Bronchial epithelial cell (primary cell): ENCODE data around the gene MCTP2. TPM values are rescaled to one million over a fixed set of nuclear protein-coding genes. Genes with fewer than 3 reads are reported as not detected.

Source experiments
- DNase-seq: peaks from one replicate; pipeline ENCODE4 v3.0.0-alpha.2; 2010; ENCODE audit warnings: low read depth
- FAIRE-seq: peaks from 2 replicates; lab custom pipeline; 2011; peaks lifted over from hg19 to GRCh38; lab: Jason Lieb, UNC
- H3K27me3 ChIP-seq: 2 replicates; pipeline ENCODE4 v1.5.1; 2011; ENCODE audit warnings: low read length; ENCODE audit not compliant: control insufficient read depth, insufficient read depth
- H3K36me3 ChIP-seq: 2 replicates; pipeline ENCODE4 v1.5.1; 2011; ENCODE audit warnings: low read length; ENCODE audit not compliant: control insufficient read depth, insufficient read depth
- H3K4me3 ChIP-seq: 2 replicates; pipeline ENCODE4 v1.5.1; 2011; ENCODE audit warnings: mild to moderate bottlenecking, low read depth, low read length, control low read depth
- total RNA-seq: library from RNA; depleted of rRNA; stranded (reverse); fragments of >200 nt; gene quantifications from 2 replicates; pipeline ENCODE4 v1.2.1, GENCODE V29; 2014
- TF ChIP-seq, protein P1 (sequence below): IDR thresholded peaks from 2 replicates; pipeline ENCODE4 v1.5.1; 2011; ENCODE audit warnings: mild to moderate bottlenecking, moderate library complexity, low read length, control low read depth, inconsistent platforms; ENCODE audit not compliant: insufficient read depth, severe bottlenecking

MCTP2 gene
- total RNA-seq, 1 donor from 2014 or later, result 20.0 TPM

DNA sequence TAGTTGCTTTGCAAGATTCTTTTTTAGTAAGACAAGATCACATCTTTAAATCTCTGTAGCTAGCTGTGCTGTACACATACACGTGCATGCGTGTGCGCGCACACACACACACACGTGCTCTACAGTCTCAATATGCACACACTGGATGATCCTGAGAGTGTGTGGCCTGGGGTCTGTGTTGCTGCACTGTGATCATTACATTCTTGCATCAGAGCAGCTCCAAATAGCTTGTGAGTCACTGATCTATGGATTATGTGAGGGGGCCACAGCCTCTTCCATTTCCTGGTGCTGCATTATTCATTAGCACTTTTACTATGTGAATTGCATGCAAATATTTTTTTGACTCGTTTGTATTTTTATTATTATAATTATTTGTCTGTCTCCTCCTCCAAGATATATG lies 34.6 kb downstream of the MCTP2 start:
- no peaks in the 10 kb centered on the region for H3K36me3 ChIP-seq
- TF ChIP-seq, protein P1, sequence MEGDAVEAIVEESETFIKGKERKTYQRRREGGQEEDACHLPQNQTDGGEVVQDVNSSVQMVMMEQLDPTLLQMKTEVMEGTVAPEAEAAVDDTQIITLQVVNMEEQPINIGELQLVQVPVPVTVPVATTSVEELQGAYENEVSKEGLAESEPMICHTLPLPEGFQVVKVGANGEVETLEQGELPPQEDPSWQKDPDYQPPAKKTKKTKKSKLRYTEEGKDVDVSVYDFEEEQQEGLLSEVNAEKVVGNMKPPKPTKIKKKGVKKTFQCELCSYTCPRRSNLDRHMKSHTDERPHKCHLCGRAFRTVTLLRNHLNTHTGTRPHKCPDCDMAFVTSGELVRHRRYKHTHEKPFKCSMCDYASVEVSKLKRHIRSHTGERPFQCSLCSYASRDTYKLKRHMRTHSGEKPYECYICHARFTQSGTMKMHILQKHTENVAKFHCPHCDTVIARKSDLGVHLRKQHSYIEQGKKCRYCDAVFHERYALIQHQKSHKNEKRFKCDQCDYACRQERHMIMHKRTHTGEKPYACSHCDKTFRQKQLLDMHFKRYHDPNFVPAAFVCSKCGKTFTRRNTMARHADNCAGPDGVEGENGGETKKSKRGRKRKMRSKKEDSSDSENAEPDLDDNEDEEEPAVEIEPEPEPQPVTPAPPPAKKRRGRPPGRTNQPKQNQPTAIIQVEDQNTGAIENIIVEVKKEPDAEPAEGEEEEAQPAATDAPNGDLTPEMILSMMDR, result no peak
- FAIRE-seq (no peak), DNase-seq (peak; percentile 50)
- H3K4me3 ChIP-seq, result no peak overlapping the region
- H3K27me3 ChIP-seq, result no peaks in the 10 kb centered on the region

DNA sequence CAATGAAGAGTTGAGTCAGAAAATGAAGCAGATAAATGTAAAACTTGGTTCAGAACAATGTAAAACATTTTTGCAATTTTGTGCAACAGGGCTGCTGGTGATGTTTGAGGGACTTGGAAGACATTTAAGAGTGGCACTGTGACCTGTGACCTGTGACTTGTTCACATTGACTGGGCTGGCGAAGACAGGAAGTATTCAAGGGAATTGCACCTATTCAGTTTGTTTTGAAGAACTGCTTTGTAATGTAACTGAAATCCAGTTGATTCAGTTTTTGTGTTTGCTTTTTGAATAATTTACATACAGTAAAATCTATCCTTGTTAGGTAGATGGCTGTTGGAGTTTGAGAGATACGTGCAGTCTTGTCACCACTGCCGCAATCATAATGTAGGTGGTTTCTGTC lies 35.4 kb downstream of the MCTP2 start:
- no peak for DNase-seq
- Histone ChIP-seq H3K36me3 (no peaks in the 10 kb centered on the region), H3K4me3 (no peak overlapping the region), H3K27me3 (no peaks in the 10 kb centered on the region)
- TF ChIP-seq, protein P1, result no peak
- FAIRE-seq, result no peak

DNA sequence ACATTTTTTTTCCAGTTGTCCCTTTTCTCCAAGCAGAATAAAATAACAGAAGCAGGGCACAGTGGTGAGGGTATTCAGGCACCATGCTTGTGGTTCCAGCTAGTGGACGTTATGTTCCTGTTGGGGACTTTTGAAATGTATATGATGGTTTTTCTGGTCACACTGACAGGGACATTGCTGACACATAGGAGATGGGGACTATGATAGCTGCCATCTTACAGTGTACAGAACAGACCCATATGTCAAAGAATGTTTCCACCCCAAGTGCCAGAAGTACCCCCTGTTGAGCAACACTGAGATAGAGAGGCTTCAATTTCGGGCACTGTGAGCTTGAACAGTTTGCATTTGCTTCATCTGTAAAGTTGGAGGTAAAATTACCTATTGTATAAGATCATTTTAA lies 38.6 kb downstream of the MCTP2 start:
- TF ChIP-seq, protein P1, result no peak
- FAIRE-seq, result no peak
- no peaks in the 10 kb centered on the region for H3K36me3 ChIP-seq

DNA sequence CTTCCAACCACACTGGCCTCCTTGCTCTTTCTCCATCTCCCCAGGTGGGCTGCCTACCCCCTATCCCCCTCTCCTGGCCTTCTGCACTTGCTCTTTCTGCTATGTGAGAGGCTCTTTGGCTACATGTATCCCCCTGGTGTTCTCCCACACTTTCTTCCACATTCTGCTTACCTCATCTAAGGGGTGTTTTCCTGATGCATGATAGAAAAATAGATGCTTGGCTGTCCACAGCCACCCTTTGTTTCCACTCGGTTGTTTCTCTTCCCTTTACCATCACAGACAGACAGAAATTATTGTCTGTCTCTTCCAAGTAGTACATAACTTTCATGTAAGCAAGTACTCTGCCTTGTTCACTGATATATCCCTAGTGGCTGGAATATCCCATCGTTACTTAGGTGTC lies 39.2 kb downstream of the MCTP2 start:
- no peak for DNase-seq
- Histone ChIP-seq H3K36me3 (no peaks in the 10 kb centered on the region), H3K4me3 (no peak overlapping the region), H3K27me3 (no peaks in the 10 kb centered on the region)
- TF ChIP-seq, protein P1, result no peak
- no peak for FAIRE-seq

More for the DNA sequence above, 38.6 kb downstream of the MCTP2 start:
- Histone ChIP-seq H3K4me3 (no peak overlapping the region), H3K27me3 (no peaks in the 10 kb centered on the region)
- no peak for DNase-seq

DNA sequence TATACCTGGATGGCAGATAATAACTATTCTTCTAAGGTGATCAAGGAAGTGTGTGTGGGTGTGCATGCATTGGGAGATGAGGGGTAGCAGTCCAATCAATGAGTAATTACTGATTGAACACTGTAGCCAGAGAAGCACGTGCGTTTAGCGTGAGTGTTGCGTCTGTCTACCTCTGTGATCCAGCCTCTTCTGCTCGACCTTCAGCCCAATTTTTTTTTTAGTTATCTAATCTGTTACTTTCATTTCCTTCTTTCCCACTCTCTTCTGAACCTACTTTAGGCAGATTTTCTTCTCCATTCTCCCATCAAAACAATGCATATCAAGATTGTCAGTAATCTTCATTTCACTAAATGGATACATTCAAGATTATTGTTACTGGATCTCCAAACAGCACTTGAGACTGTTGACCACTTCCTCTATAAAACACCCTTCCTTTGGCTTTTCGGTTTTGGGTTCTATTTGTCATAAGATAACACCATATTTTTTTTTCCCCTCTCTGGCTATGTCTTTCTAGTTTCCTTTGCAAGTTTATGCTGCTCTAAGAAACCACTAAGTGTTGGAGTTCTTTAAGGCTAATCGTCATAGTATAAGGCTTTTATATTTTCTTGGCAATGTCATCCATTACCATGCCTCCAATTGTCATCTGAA lies 41.0 kb downstream of the MCTP2 start:
- no peak for FAIRE-seq
- H3K36me3 ChIP-seq, result no peaks in the 10 kb centered on the region
- DNase-seq, result no peak
- TF ChIP-seq, protein P1, result no peak
- H3K27me3 ChIP-seq, result no peaks in the 10 kb centered on the region
- H3K4me3 ChIP-seq, result no peak overlapping the region

DNA sequence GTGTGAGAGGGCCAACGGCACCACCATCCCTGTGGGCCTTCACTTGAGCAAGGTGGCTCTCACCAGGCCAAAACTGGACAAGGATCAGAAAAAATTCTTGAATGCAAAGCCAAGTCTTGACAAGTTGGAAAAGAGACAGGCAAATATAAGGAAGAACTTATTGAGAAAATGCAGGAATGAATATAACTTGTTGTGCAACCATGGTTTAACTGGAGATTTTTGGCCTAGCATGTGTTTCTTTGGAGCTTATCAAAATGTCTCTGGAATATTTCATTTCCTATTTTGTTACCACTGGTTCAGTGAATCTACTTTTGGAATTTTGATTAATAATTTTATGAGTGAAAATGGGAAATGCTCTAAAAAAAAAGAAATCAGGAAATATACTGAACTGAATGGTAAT lies 42.5 kb downstream of the MCTP2 start:
- no peak overlapping the region for H3K4me3 ChIP-seq
- no peaks in the 10 kb centered on the region for H3K36me3 ChIP-seq
- TF ChIP-seq, protein P1, result no peak
- H3K27me3 ChIP-seq, result no peaks in the 10 kb centered on the region
- DNase-seq (no peak), FAIRE-seq (no peak)
